ENCODE results near the gene IL12A. TPM values are rescaled to one million over a fixed set of nuclear protein-coding genes. Genes with fewer than 3 reads are reported as not detected.
A peak's percentile ranks its signal among the peaks of the same experiment; 100 is the strongest.

Gene IL12A
- total and polyA plus RNA-seq, 2 experiments from 2014 or later, result 0.09 TPM; not detected in 1

DNA sequence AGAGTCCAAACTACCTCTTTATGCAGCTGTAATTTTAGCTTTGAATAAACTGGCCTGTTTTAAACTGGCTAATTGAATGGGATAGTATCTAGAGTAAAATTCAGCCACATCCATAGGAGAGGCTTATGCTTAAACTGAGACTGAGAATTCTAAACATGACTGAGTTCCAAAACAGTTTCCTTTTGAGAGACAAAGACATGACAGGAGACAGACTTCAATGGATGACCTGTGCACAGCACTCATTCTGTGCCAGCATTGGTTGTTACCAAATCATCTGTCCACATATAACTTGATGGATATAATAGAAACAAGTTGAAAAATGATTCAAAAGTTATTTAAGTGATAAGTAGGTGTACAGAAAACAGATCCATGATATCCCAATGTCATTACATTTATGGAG is 20.9 kb downstream of the IL12A start:
- no peak for TF ChIP-seq CTCF (IDR thresholded peaks at IDR 0.05; ENCODE audit: low read depth, low read length)
- no peak overlapping the region for H3K4me3 ChIP-seq

GRCh38 chr3:160010578-160010977 is 21.9 kb downstream of the IL12A start:
- Histone ChIP-seq H3K9me3 (ENCODE audit: low read depth) (no peaks in the 10 kb centered on the region), H3K4me3 (no peak overlapping the region), H3K36me3 (no peaks in the 10 kb centered on the region), H3K27me3 (no peaks in the 10 kb centered on the region), H3K27ac (no peak overlapping the region), H3K4me1 (ENCODE audit: low read depth) (no peaks in the 10 kb centered on the region)
- DNase-seq (ENCODE audit: low read depth in 1 of 2, low spot score in 1 of 2), result no peak
- no peak for TF ChIP-seq CTCF (IDR thresholded peaks at IDR 0.05; ENCODE audit: low read depth, low read length)

More for the DNA sequence above, 20.9 kb downstream of the IL12A start:
- Histone ChIP-seq H3K27me3 (no peaks in the 10 kb centered on the region), H3K27ac (no peak overlapping the region), H3K4me1 (ENCODE audit: low read depth) (no peaks in the 10 kb centered on the region), H3K9me3 (ENCODE audit: low read depth) (no peaks in the 10 kb centered on the region), H3K36me3 (no peaks in the 10 kb centered on the region)
- DNase-seq (ENCODE audit: low read depth in 1 of 2, low spot score in 1 of 2), result no peak

DNA sequence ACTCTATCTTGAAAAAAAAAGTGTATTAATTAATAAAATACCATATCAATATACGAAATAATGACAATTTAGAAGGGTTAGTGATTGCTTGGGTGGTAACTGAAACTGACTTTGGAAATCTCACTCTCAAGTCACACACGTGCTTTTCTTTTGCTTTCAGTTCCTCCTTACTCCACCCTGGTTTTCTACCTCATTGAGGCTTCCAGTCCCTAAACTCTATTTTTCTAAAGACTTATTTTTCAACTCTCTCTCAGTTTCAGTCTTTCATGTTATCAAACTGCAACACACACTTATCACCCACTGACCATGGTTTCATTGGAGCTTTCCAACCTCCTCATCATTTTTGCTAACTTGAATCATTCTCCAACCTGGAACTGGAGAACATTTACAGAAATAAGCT is 23.5 kb downstream of the IL12A start:
- Histone ChIP-seq H3K36me3 (no peaks in the 10 kb centered on the region), H3K4me3 (no peak overlapping the region), H3K4me1 (ENCODE audit: low read depth) (no peaks in the 10 kb centered on the region), H3K9me3 (ENCODE audit: low read depth) (no peaks in the 10 kb centered on the region), H3K27me3 (no peaks in the 10 kb centered on the region), H3K27ac (no peak overlapping the region)
- no peak for TF ChIP-seq CTCF (IDR thresholded peaks at IDR 0.05; ENCODE audit: low read depth, low read length)
- no peak for DNase-seq (ENCODE audit: low read depth in 1 of 2, low spot score in 1 of 2)

DNA sequence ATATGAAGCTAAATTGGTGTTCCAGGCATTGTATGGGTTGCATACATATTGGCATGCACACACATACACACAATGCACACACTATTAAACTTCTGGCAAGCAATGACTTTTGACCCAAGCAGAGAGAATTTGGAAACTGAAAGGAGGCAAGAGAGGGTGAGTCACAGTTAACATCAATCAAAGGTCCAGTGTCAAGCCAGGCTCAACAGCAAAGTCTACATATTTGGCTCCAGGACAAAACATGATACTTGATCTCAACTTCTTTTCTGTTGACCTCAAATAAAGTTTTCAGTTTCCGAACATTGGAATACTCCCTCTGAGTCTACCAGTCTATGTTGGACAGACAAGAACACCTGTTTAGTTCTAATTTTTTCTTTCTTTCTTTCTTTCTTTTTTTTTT is 28.3 kb downstream of the IL12A start:
- H3K36me3 ChIP-seq, result no peaks in the 10 kb centered on the region
- no peak overlapping the region for H3K4me3 ChIP-seq
- TF ChIP-seq CTCF (IDR thresholded peaks at IDR 0.05; ENCODE audit: low read depth, low read length), result no peak

DNA sequence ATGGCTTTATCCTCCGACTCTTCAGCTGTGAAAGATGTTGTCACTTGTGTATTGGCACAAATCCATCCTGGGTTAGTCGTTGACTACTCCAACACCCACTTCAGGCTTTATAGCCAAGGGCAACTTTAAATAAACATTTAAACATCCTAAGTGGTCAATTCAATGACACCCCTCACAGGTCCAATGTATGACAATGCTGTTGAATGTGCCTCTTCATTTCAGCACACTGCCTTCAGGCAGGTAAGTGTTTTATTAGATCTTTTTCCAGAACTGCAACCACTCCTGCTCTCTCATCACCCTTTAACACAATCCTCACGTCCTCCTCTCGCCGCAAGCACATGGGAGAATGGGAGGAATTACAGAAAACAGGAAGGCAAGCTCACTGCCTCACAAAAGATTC is 30.3 kb downstream of the IL12A start:
- Histone ChIP-seq H3K4me1 (ENCODE audit: low read depth) (no peaks in the 10 kb centered on the region), H3K36me3 (no peaks in the 10 kb centered on the region), H3K9me3 (ENCODE audit: low read depth) (no peaks in the 10 kb centered on the region), H3K27ac (no peak overlapping the region), H3K4me3 (no peak overlapping the region), H3K27me3 (no peaks in the 10 kb centered on the region)
- TF ChIP-seq CTCF (IDR thresholded peaks at IDR 0.05; ENCODE audit: low read depth, low read length), result no peak
- DNase-seq (ENCODE audit: low read depth in 1 of 2, low spot score in 1 of 2), result no peak

More for the DNA sequence above, 28.3 kb downstream of the IL12A start:
- Histone ChIP-seq H3K4me1 (ENCODE audit: low read depth) (no peaks in the 10 kb centered on the region), H3K27ac (no peak overlapping the region), H3K27me3 (no peaks in the 10 kb centered on the region), H3K9me3 (ENCODE audit: low read depth) (no peaks in the 10 kb centered on the region)
- DNase-seq (ENCODE audit: low read depth in 1 of 2, low spot score in 1 of 2), result peak in 1 of 2 donors; percentile 29
